H9 (cell line): Measurements from ENCODE around the gene SLC24A4. TPM values are rescaled to one million over a fixed set of nuclear protein-coding genes. Genes with fewer than 3 reads are reported as not detected.

ENCODE experiments used
- DNase-seq: peaks from one replicate; pipeline ENCODE4 v3.0.0-alpha.2; 2017
- H2AFZ ChIP-seq: one replicate; pipeline ENCODE4 v1.6.1; 2013; ENCODE audit warnings: mild to moderate bottlenecking, low read length, control low read depth, moderate library complexity
- H2AK5ac ChIP-seq: 2 replicates; pipeline ENCODE4 v1.6.1; 2013; ENCODE audit warnings: low read length, control low read depth, mixed read lengths; ENCODE audit not compliant: insufficient read length
- H2BK120ac ChIP-seq: one replicate; pipeline ENCODE4 v1.6.1; 2013; ENCODE audit warnings: low read depth, mild to moderate bottlenecking, low read length, control low read depth, inconsistent platforms; ENCODE audit not compliant: poor library complexity, severe bottlenecking
- H2BK12ac ChIP-seq: 2 replicates; pipeline ENCODE4 v1.6.1; 2013; ENCODE audit warnings: low read length, control low read depth, mixed read lengths, low read depth; ENCODE audit not compliant: insufficient read length
- H2BK15ac ChIP-seq: 2 replicates; pipeline ENCODE4 v1.6.1; 2013; ENCODE audit warnings: low read depth, low read length, control low read depth
- H2BK20ac ChIP-seq: one replicate; pipeline ENCODE4 v1.6.1; 2013; ENCODE audit warnings: low read depth, mild to moderate bottlenecking, low read length, control low read depth, inconsistent platforms; ENCODE audit not compliant: poor library complexity, severe bottlenecking
- H2BK5ac ChIP-seq: 2 replicates; pipeline ENCODE4 v1.6.1; 2013; ENCODE audit warnings: low read length, control low read depth, mixed read lengths; ENCODE audit not compliant: insufficient read length
- H3K14ac ChIP-seq: 2 replicates; pipeline ENCODE4 v1.6.1; 2013; ENCODE audit warnings: low read length, control low read depth; ENCODE audit not compliant: insufficient read depth
- H3K18ac ChIP-seq: 2 replicates; pipeline ENCODE4 v1.6.1; 2013; ENCODE audit warnings: low read depth, mild to moderate bottlenecking, mixed read lengths, low read length, control low read depth; ENCODE audit not compliant: insufficient read length
- H3K23ac ChIP-seq: 2 replicates; pipeline ENCODE4 v1.6.1; 2013; ENCODE audit warnings: low read length, control low read depth, mixed read lengths, low read depth; ENCODE audit not compliant: insufficient read length
- H3K23me2 ChIP-seq: 2 replicates; pipeline ENCODE4 v1.6.1; 2013; ENCODE audit warnings: low read depth, mild to moderate bottlenecking, mixed read lengths, low read length, control low read depth; ENCODE audit not compliant: insufficient read length, poor library complexity, severe bottlenecking
- H3K27ac ChIP-seq: 2 replicates; pipeline ENCODE4 v1.5.1; 2013; ENCODE audit warnings: low read length, control low read depth, mixed read lengths, low read depth; ENCODE audit not compliant: insufficient read length
- H3K27me3 ChIP-seq: 2 replicates; pipeline ENCODE4 v1.6.1; 2013; ENCODE audit warnings: low read length, control low read depth, inconsistent platforms; ENCODE audit not compliant: insufficient read depth
- H3K4ac ChIP-seq: 2 replicates; pipeline ENCODE4 v1.6.1; 2013; ENCODE audit warnings: low read depth, mild to moderate bottlenecking, control low read depth, inconsistent platforms, low read length, moderate library complexity
- H3K4me1 ChIP-seq: 2 replicates; pipeline ENCODE4 v1.6.1; 2013; ENCODE audit warnings: low read length, control low read depth, inconsistent platforms; ENCODE audit not compliant: insufficient read depth
- H3K4me2 ChIP-seq: 2 replicates; pipeline ENCODE4 v1.6.1; 2013; ENCODE audit warnings: low read length, control low read depth, mixed read lengths; ENCODE audit not compliant: insufficient read length, insufficient read depth
- H3K56ac ChIP-seq: 2 replicates; pipeline ENCODE4 v1.6.1; 2013; ENCODE audit warnings: low read depth, mild to moderate bottlenecking, mixed read lengths, low read length, control low read depth; ENCODE audit not compliant: insufficient read length
- H3K79me1 ChIP-seq: 2 replicates; pipeline ENCODE4 v1.6.1; 2013; ENCODE audit warnings: low read depth, mild to moderate bottlenecking, moderate library complexity, low read length, control low read depth, inconsistent platforms; ENCODE audit not compliant: insufficient read depth, poor library complexity, severe bottlenecking
- H3K79me2 ChIP-seq: 2 replicates; pipeline ENCODE4 v1.6.1; 2013; ENCODE audit warnings: low read length, control low read depth, inconsistent platforms; ENCODE audit not compliant: insufficient read depth
- H3K9ac ChIP-seq: 2 replicates; pipeline ENCODE4 v1.6.1; 2013; ENCODE audit warnings: low read length, control low read depth, mixed read lengths; ENCODE audit not compliant: insufficient read length; ENCODE audit errors: extremely low read depth
- H3K9me3 ChIP-seq: one replicate; pipeline ENCODE4 v1.6.1; 2013; ENCODE audit warnings: low read depth, low read length, inconsistent platforms; ENCODE audit not compliant: control insufficient read depth
- H3T11ph ChIP-seq: one replicate; pipeline ENCODE4 v1.6.1; 2013; ENCODE audit warnings: mild to moderate bottlenecking, low read length, control low read depth, inconsistent platforms
- H4K20me1 ChIP-seq: one replicate; pipeline ENCODE4 v1.6.1; 2013; ENCODE audit not compliant: control insufficient read depth, insufficient read length, insufficient read depth
- H4K5ac ChIP-seq: 2 replicates; pipeline ENCODE4 v1.6.1; 2013; ENCODE audit warnings: low read depth, mild to moderate bottlenecking, mixed read lengths, low read length, control low read depth; ENCODE audit not compliant: insufficient read length
- H4K8ac ChIP-seq: replicated peaks from 2 replicates; pipeline ENCODE4 v1.6.1; 2013; ENCODE audit warnings: low read length, control low read depth, mixed read lengths, low read depth; ENCODE audit not compliant: insufficient read length
- H4K91ac ChIP-seq: 2 replicates; pipeline ENCODE4 v1.6.1; 2013; ENCODE audit warnings: low read depth, mild to moderate bottlenecking, moderate library complexity, mixed read lengths, low read length, control low read depth; ENCODE audit not compliant: insufficient read length
- H3K27ac Mint-ChIP-seq, 3 experiments: 2 replicates in 2 of 3; 3 replicates in 1 of 3; pipeline ENCODE4 v1.8.0; 2020 to 2021; ENCODE audit warnings: mixed read lengths in 3 of 3, mild to moderate bottlenecking in 1 of 3, moderate library complexity in 1 of 3
- H3K27me3 Mint-ChIP-seq: 2 replicates; pipeline ENCODE4 v1.8.0; 2021; ENCODE audit warnings: low read depth, mild to moderate bottlenecking, moderate library complexity, mixed read lengths
- H3K36me3 Mint-ChIP-seq, 3 experiments: 2 replicates in 2 of 3; 3 replicates in 1 of 3; pipeline ENCODE4 v1.8.0; 2020 to 2021; ENCODE audit warnings: low read depth in 3 of 3, mixed read lengths in 3 of 3; ENCODE audit not compliant: insufficient read depth in 1 of 3
- H3K4me1 Mint-ChIP-seq, 2 experiments: 2 replicates each; pipeline ENCODE4 v1.8.0; 2020; ENCODE audit warnings: mixed read lengths in 2 of 2
- H3K4me3 Mint-ChIP-seq, 2 experiments: 2 replicates in 1 of 2; 3 replicates in 1 of 2; pipeline ENCODE4 v1.8.0; 2020 to 2021; ENCODE audit warnings: mild to moderate bottlenecking in 2 of 2, mixed read lengths in 2 of 2, moderate library complexity in 1 of 2
- H3K9me3 Mint-ChIP-seq, 2 experiments: 2 replicates in 1 of 2; 3 replicates in 1 of 2; pipeline ENCODE4 v1.8.0; 2020; ENCODE audit warnings: mild to moderate bottlenecking in 2 of 2, mixed read lengths in 2 of 2, moderate library complexity in 1 of 2
- WGBS: extraction: QIAGEN DNeasy Blood & Tissue Kit; methylation state at CpG from one replicate; pipeline ENCODE4 v1.1.7; 2013; ENCODE audit warnings: missing lambda C conversion rate, low lambda C conversion rate, mixed read lengths; ENCODE audit not compliant: insufficient read length; ENCODE audit errors: extremely low coverage; 5-methylcytosine and 5-hydroxymethylcytosine counted together
- total RNA-seq: library from RNA; stranded (reverse); gene quantifications from 2 replicates; pipeline ENCODE4 v1.2.1, GENCODE V29; 2021
- TF ChIP-seq, protein P1 (sequence below): fragments of 200-600 bp; sonication (generic); conservative IDR thresholded peaks from 3 replicates; pipeline ENCODE4 v1.8.0; 2021; ENCODE audit warnings: antibody characterized with exemption, mild to moderate bottlenecking

The SLC24A4 gene
- total RNA-seq, 1 experiment from 2014 or later, result 0.24 TPM

DNA sequence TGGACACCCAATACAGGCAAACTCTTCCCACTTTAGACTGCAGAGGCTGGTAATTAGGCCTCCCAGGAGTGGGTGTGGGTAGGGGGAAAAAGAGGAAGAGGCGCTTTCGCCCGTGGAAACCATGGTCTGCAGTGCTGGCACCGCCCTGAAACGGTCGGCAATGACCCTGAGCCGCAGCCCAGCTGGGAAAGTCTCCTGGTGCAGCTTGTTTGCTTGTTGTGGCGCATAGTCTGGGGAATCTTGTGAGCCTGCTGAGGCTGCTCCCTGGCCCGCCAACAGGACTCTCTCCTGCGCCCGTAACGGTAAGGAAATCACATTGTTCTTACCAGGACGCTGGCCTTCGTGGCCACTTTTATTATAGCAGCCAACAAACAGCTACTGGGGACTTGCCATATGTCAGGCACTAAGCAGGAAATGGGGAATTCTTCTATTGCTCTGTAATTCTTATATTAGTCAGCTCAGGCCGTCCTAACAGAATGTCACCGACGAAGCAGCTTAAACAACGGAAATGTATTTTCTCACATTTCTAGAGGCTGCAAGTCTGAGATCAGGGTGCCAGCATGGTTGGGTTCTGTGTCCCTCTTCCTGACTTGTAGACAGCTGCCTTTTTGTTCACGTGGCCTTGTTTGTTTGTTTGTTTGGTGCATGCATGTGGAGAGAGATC, 138.1 kb downstream of the SLC24A4 start:
- H3K18ac ChIP-seq, result no peak overlapping the region
- no peak overlapping the region for H2BK15ac ChIP-seq
- H4K5ac ChIP-seq, result no peak overlapping the region
- no peak overlapping the region for H3K23ac ChIP-seq
- no peak overlapping the region for H2BK20ac ChIP-seq
- peak; percentile 37 for DNase-seq
- Mint-ChIP-seq H3K27ac (no peak overlapping the region), H3K4me3 (no peak overlapping the region), H3K9me3 (no peaks in the 10 kb centered on the region; a peak in 1 of 5 replicates), H3K27me3 (peaks cover 2% of the 10 kb centered on the region), H3K4me1 (peaks cover 3 to 13% of the 10 kb centered on the region in 2 experiments), H3K36me3 (no peaks in the 10 kb centered on the region)
- no peak overlapping the region for H2AFZ ChIP-seq
- H4K91ac ChIP-seq, result no peak overlapping the region
- no peak overlapping the region for H3T11ph ChIP-seq
- no peak overlapping the region for H3K27ac ChIP-seq
- H3K79me2 ChIP-seq, result no peaks in the 10 kb centered on the region; the same call in 1 of the 2 replicates
- H3K4me2 ChIP-seq, result no peak overlapping the region
- H3K14ac ChIP-seq, result no peak overlapping the region
- no CpG with 5 or more reads among the region's 19 CpGs for WGBS
- H3K23me2 ChIP-seq, result no peaks in the 10 kb centered on the region
- H2BK5ac ChIP-seq, result no peak overlapping the region
- H4K20me1 ChIP-seq, result no peaks in the 10 kb centered on the region
- TF ChIP-seq, protein P1, sequence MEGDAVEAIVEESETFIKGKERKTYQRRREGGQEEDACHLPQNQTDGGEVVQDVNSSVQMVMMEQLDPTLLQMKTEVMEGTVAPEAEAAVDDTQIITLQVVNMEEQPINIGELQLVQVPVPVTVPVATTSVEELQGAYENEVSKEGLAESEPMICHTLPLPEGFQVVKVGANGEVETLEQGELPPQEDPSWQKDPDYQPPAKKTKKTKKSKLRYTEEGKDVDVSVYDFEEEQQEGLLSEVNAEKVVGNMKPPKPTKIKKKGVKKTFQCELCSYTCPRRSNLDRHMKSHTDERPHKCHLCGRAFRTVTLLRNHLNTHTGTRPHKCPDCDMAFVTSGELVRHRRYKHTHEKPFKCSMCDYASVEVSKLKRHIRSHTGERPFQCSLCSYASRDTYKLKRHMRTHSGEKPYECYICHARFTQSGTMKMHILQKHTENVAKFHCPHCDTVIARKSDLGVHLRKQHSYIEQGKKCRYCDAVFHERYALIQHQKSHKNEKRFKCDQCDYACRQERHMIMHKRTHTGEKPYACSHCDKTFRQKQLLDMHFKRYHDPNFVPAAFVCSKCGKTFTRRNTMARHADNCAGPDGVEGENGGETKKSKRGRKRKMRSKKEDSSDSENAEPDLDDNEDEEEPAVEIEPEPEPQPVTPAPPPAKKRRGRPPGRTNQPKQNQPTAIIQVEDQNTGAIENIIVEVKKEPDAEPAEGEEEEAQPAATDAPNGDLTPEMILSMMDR, result no peak
- no peaks in the 10 kb centered on the region for H3K27me3 ChIP-seq
- H2BK120ac ChIP-seq, result no peak overlapping the region
- H2BK12ac ChIP-seq, result no peak overlapping the region
- H3K56ac ChIP-seq, result no peak overlapping the region
- no peaks in the 10 kb centered on the region for H3K79me1 ChIP-seq
- H4K8ac ChIP-seq, result no peak overlapping the region
- H3K4ac ChIP-seq, result no peak overlapping the region
- no peak overlapping the region for H2AK5ac ChIP-seq
- H3K4me1 ChIP-seq, result no peaks in the 10 kb centered on the region
- no peaks in the 10 kb centered on the region for H3K9me3 ChIP-seq
- no peak overlapping the region for H3K9ac ChIP-seq
